H1 (cell line): ENCODE data around the gene GTF2F2. TPM values are rescaled to one million over a fixed set of nuclear protein-coding genes. Genes with fewer than 3 reads are reported as not detected.

Experiments
- ASH2L ChIP-seq: fragments of 200-600, 300-600 bp; sonication (generic); IDR thresholded peaks from one replicate; pipeline ENCODE4 v1.7.1; 2017; ENCODE audit warnings: low read length
- CREB1 ChIP-seq: IDR thresholded peaks from 2 replicates; pipeline ENCODE4 v1.6.1; 2012; ENCODE audit warnings: inconsistent platforms
- NRF1 ChIP-seq: IDR thresholded peaks from 2 replicates; pipeline ENCODE4 v1.6.1; 2011; ENCODE audit warnings: mild to moderate bottlenecking, low read depth, low read length, improper control_type of control experiment
- SIN3A ChIP-seq, 2 experiments: IDR thresholded peaks in 1 of 2; conservative IDR thresholded peaks in 1 of 2; 2 replicates each; pipeline ENCODE4 v1.6.1; 2011 to 2012; ENCODE audit warnings: low read length in 2 of 2, improper control_type of control experiment in 1 of 2, low read depth in 1 of 2, mild to moderate bottlenecking in 1 of 2
- SP1 ChIP-seq: IDR thresholded peaks from 2 replicates; pipeline ENCODE4 v1.6.1; 2011; ENCODE audit warnings: low read depth, low read length
- TAF1 ChIP-seq: IDR thresholded peaks from 2 replicates; pipeline ENCODE4 v1.6.1; 2011; ENCODE audit warnings: mild to moderate bottlenecking, low read depth, low read length
- USF2 ChIP-seq: IDR thresholded peaks from 2 replicates; pipeline ENCODE4 v1.6.1; 2011; ENCODE audit warnings: low read length, improper control_type of control experiment
- polyA plus RNA-seq, 7 experiments: library from polyadenylated mRNA; depleted of rRNA in 3 of 7; stranded (reverse) in 5 of 7; unstranded in 2 of 7; fragments of >200 nt in 5 of 7; fragments of 200-250 nt in 2 of 7; gene quantifications; 1 replicate in 5 of 7; 2 replicates in 1 of 7; 4 replicates in 1 of 7; pipeline versions ENCODE4 v1.2.1 to v1.2.3, GENCODE V29; 2011 to 2013; ENCODE audit warnings: missing spikeins in 2 of 7, mixed read lengths in 2 of 7
- total RNA-seq: library from RNA; stranded (reverse); fragmentation: NEBNext Ultra II Directional; extraction: Animal tissue kit (Norgen Biotek cat#: 25700); gene quantifications from 2 replicates; pipeline ENCODE4 v1.2.1, GENCODE V29; 2021
- TF ChIP-seq, protein P1 (sequence below), 3 experiments: IDR thresholded peaks; 1 replicate in 2 of 3; 2 replicates in 1 of 3; pipeline versions ENCODE4 v1.5.1 to v1.6.1; 2011; ENCODE audit warnings: low read length in 3 of 3, mild to moderate bottlenecking in 3 of 3, inconsistent platforms in 2 of 3, low read depth in 1 of 3, moderate library complexity in 1 of 3; ENCODE audit not compliant: insufficient read depth in 1 of 3; ENCODE audit errors: control extremely low read depth in 1 of 3

GTF2F2 gene
- total and polyA plus RNA-seq, 2 of the 8 experiments (the other 6 are each of a cell fraction or from before 2014, with no cell fraction given), result 10.8 to 31.1 TPM

GRCh38 chr13:45207319-45207718 lies 87.0 kb downstream of the GTF2F2 start (continued):
- TF ChIP-seq, protein P1, sequence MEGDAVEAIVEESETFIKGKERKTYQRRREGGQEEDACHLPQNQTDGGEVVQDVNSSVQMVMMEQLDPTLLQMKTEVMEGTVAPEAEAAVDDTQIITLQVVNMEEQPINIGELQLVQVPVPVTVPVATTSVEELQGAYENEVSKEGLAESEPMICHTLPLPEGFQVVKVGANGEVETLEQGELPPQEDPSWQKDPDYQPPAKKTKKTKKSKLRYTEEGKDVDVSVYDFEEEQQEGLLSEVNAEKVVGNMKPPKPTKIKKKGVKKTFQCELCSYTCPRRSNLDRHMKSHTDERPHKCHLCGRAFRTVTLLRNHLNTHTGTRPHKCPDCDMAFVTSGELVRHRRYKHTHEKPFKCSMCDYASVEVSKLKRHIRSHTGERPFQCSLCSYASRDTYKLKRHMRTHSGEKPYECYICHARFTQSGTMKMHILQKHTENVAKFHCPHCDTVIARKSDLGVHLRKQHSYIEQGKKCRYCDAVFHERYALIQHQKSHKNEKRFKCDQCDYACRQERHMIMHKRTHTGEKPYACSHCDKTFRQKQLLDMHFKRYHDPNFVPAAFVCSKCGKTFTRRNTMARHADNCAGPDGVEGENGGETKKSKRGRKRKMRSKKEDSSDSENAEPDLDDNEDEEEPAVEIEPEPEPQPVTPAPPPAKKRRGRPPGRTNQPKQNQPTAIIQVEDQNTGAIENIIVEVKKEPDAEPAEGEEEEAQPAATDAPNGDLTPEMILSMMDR (IDR thresholded peaks at IDR 0.05; ENCODE audit: control extremely low read depth in 1 of 3, insufficient read depth in 1 of 3, low read depth in 1 of 3, low read length in 3 of 3), result no peak
- TF ChIP-seq USF2, result no peak
- TF ChIP-seq NRF1, result no peak
- TF ChIP-seq ASH2L, result no peak
- no peak for TF ChIP-seq SP1
- TF ChIP-seq CREB1, result no peak
- no peak for TF ChIP-seq TAF1
- no peak for TF ChIP-seq SIN3A (conservative IDR thresholded peaks at IDR 0.05 in 1 of 2, IDR thresholded peaks at IDR 0.05 in 1 of 2; ENCODE audit: low read depth in 1 of 2, low read length in 2 of 2)
- TF ChIP-seq, all 59 proteins: peak for 0
